DMS79 treated with DMSO at 0.1 percent for 48 hours (cell line): ENCODE data around the gene PYDC1.
"Not testable (repeated sequence)": the region's sequence is repeated elsewhere in the genome, so short reads cannot be mapped to it uniquely, and the experiment has no call there.

Experiments used
- DNase-seq: peaks from one replicate; lab custom pipeline; 2025; lab: John Stamatoyannopoulos, UW

The PYDC1 gene

GRCh38 chr16:31216422-31217135, at the start of gene PYDC1:
Gene PYDC1, minus strand, starts transcription at chr16:31217135. Its CDS starts 107 bp downstream, at chr16:31217028.
- no peak for DNase-seq

DNA sequence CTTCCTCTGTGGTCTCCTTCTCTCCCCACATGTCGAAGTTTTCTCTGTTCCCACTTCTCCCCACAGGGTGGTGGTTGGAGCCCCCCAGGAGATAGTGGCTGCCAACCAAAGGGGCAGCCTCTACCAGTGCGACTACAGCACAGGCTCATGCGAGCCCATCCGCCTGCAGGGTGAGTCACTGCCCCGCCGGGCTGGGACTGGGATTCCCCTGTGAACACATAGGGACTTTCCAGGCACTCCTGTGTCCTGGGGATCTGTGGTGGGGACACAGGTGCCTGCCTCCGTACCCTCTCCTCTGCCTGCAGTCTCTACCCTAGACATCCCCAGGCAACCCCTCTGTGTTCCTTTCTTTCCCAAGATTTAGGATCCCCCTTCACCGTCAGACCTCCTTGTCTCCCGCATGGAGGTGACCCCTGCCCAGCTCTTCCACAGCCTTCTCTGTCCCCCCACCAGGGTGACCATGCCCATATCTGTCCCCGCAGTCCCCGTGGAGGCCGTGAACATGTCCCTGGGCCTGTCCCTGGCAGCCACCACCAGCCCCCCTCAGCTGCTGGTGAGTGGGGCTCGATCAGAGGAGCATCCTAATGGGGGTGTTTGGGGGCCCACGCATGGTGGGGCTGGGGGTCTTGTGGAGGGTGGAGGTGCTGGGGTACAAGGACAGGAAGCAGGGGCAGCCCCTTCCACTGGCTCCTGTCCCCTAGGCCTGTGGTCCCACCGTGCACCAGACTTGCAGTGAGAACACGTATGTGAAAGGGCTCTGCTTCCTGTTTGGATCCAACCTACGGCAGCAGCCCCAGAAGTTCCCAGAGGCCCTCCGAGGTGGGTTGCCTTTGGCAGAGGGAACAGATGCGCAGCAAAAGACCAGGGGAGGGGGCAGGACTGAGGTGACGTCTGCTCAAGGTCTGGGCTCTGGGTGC, 48.7 kb upstream of the PYDC1 start:
- no peak for DNase-seq

GRCh38 chr16:31262084-31262483, 45.1 kb upstream of the PYDC1 start:
- no peak for DNase-seq

GRCh38 chr16:31260136-31260931, 43.4 kb upstream of the PYDC1 start:
- no peak for DNase-seq

DNA sequence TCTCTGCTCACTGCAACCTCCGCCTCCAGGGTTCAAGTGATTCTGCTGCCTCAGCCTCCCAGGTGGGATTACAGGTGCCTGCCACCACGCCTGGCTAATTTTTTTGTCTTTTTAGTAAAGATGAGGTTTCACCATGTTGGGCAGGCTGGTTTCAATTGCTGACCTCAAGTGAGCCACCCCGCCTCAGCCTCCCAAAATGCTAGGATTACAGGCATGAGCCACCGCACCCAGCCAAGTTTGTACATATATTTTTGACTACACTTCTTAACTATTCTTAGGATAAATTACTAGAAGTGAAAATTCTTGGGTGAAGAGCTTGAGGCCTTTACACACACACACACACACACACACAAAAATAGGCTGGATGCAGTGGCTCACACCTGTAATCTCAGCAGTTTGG, 41.4 kb upstream of the PYDC1 start:
- DNase-seq, result no peak

- no peak for DNase-seq
Measured at GRCh38 chr16:31256466-31256865, 39.5 kb upstream of the PYDC1 start.

- DNase-seq, result no peak
Measured at GRCh38 chr16:31253642-31254045, 36.7 kb upstream of the PYDC1 start.

DNA sequence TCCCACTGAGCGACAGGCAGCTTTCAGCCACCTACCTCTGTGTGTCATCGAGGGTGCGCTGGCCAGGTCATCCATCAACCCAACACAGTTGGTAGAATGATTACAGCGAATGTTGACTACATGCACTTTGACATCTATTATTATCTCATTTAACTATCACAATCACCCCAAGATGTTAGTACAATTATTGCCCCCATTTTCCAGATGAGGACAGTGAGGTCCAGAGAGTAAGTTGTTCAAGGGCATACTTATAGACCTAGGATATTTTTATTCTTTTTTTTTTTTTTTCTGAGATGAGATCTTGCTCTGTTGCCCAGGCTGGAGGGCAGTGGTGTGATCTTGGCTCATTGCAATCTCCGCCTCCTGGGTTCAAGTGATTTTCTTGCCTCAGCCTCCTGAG, 34.5 kb upstream of the PYDC1 start:
- DNase-seq, result no peak

DNA sequence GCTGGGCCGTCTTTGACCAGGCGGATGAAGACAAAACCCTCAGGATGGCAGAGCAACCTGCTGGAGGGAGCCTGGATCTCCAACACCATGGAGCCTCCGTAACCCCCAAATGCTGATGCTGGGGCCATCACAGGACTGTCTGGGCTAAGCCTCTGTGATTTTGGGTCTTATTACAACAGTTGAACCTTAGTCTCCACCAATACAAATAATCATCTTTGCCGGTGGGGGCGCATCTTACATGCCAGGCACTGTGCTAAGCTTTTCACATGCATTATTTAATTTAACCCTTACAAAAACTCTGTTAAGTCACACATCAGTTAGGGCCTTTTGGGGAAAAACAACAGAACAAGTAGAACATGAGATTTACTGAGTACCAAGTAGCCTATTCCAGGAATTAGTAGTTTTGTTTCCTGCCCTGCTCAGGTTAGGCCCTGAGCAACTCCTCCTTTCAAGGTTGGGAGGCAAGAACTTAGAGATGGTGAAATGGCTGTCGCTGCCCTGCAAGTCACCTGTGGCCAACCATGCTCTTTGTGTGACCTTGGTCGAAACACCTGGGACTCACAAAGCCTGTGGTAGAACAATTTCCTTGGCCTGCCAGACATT, 33.9 kb upstream of the PYDC1 start:
- DNase-seq, result no peak

DNA sequence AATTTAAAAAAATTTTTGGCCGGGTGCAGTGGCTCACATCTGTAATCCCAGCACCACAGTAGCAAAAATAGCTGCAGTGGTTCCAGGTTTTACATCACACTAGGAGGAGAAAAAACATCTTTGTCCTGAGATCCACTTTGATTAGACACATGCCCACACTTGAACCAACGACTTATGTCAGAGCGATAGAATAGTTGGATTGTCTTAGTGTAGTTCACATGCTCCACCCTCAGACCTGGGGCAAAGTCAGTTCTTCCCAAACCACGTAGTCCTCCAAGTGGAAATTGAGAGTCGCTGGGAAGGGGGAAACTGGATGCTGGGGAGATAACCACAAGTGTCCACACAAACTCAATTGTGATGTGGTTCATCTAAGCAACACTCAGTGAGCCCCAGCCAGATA, 31.4 kb upstream of the PYDC1 start:
- no peak for DNase-seq

DNA sequence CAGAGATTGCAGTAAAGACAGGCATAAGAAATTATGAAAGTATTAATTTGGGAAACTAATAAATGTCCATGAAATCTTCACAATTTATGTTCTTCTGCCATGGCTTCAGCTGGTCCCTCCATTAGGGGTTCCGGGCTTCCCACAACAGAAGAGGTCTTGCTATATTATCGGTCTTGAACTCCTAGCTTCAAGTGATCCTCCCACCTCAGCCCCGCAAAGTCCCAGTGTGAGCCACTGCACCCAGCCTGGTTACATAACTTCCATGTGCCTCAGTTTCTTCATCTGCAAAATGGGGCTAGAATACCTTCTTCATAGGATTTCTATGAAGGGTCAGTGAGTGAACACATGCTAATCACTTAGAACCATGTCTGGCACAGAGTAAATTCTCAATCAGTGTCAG, 29.4 kb upstream of the PYDC1 start:
- no peak for DNase-seq

DNA sequence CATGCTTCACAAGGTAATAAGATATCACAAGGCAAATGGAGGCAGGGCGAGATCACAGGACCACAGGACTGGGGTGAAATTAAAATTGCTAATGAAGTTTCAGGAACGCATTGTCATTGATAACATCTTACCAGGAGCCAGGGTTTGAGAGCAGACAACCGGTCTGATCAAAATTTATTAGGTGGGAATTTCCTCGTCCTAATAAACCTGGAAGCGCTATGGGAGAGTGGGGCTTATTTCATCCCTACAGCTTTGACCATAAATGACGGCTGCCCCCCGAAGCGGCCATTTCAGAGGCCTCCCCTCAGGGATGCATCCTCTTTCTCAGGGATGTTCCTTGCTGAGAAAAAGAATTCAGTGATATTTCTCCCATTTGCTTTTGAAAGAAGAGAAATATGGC, 28.7 kb upstream of the PYDC1 start:
- not testable (repeated sequence) for DNase-seq

- DNase-seq, result no peak
Measured at GRCh38 chr16:31243734-31244670, 27.1 kb upstream of the PYDC1 start.

GRCh38 chr16:31242206-31242605, 25.3 kb upstream of the PYDC1 start:
- no peak for DNase-seq

DNA sequence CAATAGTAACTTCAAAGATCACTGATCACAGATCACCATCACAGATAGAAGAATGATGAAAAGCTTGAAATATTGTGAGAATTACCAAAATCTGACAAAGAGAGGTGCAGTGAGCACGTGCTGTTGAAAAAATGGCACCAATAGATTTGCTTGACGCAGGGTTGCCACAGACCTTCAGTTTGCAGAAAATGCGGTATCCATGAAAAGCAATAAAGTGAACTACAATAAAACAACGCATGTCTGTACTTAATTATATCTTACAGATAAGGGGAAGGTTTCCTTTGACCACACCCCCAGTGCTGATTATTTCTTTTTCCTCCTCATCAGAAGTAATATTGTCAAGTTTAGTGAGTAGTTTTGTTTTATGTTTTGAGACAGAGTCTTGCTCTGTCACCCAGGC, 21.1 kb upstream of the PYDC1 start:
- DNase-seq, result no peak

- no peak for DNase-seq
Measured at GRCh38 chr16:31229501-31229900, 12.6 kb upstream of the PYDC1 start.

DNA sequence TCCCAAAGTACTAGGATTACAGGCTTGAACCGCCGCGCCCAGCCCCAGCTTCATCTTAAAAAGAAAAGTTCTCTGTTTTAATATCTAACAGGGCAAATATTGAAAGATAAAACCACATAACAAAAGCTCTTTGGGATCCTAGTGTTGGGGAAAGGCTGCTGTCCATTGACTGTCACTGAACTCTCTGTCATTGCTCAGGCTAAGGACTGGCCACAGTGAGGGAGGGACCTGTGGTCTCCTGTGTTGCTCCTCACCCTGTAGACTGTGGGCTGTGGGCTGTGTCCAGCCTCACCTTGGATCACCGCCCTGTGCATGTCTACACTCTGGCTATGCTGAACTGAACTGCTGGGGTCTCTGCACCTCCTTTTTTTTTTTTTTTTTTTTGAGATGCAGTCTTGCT, 11.3 kb upstream of the PYDC1 start:
- DNase-seq, result no peak

- no peak for DNase-seq
Measured at GRCh38 chr16:31225193-31225592, 8.3 kb upstream of the PYDC1 start.

DNA sequence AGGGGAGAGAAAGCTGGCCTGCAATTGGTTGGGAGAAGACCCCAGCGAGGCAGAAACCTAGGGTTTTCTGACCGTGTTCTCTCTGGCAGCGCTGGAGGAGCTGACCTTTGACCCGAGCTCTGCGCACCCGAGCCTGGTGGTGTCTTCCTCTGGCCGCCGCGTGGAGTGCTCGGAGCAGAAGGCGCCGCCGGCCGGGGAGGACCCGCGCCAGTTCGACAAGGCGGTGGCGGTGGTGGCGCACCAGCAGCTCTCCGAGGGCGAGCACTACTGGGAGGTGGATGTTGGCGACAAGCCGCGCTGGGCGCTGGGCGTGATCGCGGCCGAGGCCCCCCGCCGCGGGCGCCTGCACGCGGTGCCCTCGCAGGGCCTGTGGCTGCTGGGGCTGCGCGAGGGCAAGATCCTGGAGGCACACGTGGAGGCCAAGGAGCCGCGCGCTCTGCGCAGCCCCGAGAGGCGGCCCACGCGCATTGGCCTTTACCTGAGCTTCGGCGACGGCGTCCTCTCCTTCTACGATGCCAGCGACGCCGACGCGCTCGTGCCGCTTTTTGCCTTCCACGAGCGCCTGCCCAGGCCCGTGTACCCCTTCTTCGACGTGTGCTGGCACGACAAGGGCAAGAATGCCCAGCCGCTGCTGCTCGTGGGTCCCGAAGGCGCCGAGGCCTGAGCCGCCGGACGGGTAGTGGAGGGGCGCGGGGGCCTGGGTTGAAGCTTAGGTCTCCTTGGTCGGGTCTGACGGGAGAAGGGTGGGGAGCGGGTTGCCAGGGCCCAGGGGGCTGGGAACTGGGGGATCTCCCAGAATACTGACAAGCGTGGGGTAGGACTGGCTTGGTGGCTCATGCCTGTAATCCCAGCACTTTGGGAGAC, 7.4 kb upstream of the PYDC1 start:
- DNase-seq, result no peak

- DNase-seq, result no peak
Measured at GRCh38 chr16:31223044-31223443, 6.1 kb upstream of the PYDC1 start.
